OCI-LY1 (cell line): Measurements from ENCODE around the gene RPA1.

ENCODE experiments used
- EZH2 ChIP-seq: fragments of 200-600 bp; sonication (generic), shearing (Covaris generic); IDR thresholded peaks from 2 replicates; pipeline ENCODE4 v1.8.0; 2017; ENCODE audit warnings: borderline replicate concordance, mixed run types, mild to moderate bottlenecking, antibody characterized with exemption, low read length, moderate library complexity, mixed read lengths
- TF ChIP-seq, protein P1 (sequence below): fragments of 200-600 bp; sonication (generic), shearing (Covaris generic); IDR thresholded peaks from 2 replicates; pipeline ENCODE4 v1.5.1; 2017; ENCODE audit warnings: mild to moderate bottlenecking, antibody characterized with exemption, low read length, moderate library complexity, mixed read lengths

GRCh38 chr17:1918346-1919162 lies 88.7 kb downstream of the RPA1 start:
- TF ChIP-seq, protein P1, sequence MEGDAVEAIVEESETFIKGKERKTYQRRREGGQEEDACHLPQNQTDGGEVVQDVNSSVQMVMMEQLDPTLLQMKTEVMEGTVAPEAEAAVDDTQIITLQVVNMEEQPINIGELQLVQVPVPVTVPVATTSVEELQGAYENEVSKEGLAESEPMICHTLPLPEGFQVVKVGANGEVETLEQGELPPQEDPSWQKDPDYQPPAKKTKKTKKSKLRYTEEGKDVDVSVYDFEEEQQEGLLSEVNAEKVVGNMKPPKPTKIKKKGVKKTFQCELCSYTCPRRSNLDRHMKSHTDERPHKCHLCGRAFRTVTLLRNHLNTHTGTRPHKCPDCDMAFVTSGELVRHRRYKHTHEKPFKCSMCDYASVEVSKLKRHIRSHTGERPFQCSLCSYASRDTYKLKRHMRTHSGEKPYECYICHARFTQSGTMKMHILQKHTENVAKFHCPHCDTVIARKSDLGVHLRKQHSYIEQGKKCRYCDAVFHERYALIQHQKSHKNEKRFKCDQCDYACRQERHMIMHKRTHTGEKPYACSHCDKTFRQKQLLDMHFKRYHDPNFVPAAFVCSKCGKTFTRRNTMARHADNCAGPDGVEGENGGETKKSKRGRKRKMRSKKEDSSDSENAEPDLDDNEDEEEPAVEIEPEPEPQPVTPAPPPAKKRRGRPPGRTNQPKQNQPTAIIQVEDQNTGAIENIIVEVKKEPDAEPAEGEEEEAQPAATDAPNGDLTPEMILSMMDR: no peak
- no peak for TF ChIP-seq EZH2
